HEK293 (cell line): Measurements from ENCODE around the gene C1orf167.

Source experiments
- CTCF ChIP-seq: fragments of 450-650 bp; formaldehyde crosslinking; IDR thresholded peaks from 2 replicates; pipeline ENCODE4 v1.5.1; 2016; ENCODE audit warnings: missing biosample characterization, missing genetic modification characterization
- ZNF248 ChIP-seq: fragments of 450-650 bp; formaldehyde crosslinking; IDR thresholded peaks from 2 replicates; pipeline ENCODE4 v1.5.1; 2017; ENCODE audit warnings: missing biosample characterization, missing genetic modification characterization

GRCh38 chr1:11780380-11781147 lies 18.6 kb downstream of the C1orf167 start:
- TF ChIP-seq CTCF (no peak), ZNF248 (tag by site-specific recombination) (no peak)
